Liver (tissue), 9 donors: ENCODE data around the gene ITPA. TPM values are rescaled to one million over a fixed set of nuclear protein-coding genes. Genes with fewer than 3 reads are reported as not detected.

Experiments
- DNase-seq: peaks from one replicate; pipeline ENCODE4 v3.0.0-alpha.2; 2017; ENCODE audit warnings: low spot score
- H3K27ac ChIP-seq, 2 donors: one replicate each; pipeline ENCODE4 v1.7.0; 2013; ENCODE audit warnings: inconsistent platforms in 2 of 2, low read length in 2 of 2, control low read depth in 1 of 2, low read depth in 1 of 2, mild to moderate bottlenecking in 1 of 2
- H3K27me3 ChIP-seq, 4 donors: one replicate each; pipeline versions ENCODE4 v1.6.1 to v1.7.0; 2013; ENCODE audit warnings: low read length in 3 of 4, inconsistent platforms in 1 of 4, mild to moderate bottlenecking in 1 of 4, moderate library complexity in 1 of 4; ENCODE audit not compliant: control insufficient read depth in 4 of 4, insufficient read depth in 4 of 4
- H3K36me3 ChIP-seq, 4 donors: one replicate each; pipeline versions ENCODE4 v1.6.1 to v1.7.0; 2013; ENCODE audit warnings: low read length in 3 of 4, mild to moderate bottlenecking in 3 of 4, low read depth in 1 of 4, moderate library complexity in 1 of 4; ENCODE audit not compliant: control insufficient read depth in 4 of 4, insufficient read depth in 3 of 4
- H3K4me1 ChIP-seq, 4 donors: one replicate each; pipeline versions ENCODE4 v1.6.1 to v1.7.0; 2013; ENCODE audit warnings: low read length in 3 of 4, mild to moderate bottlenecking in 3 of 4, moderate library complexity in 1 of 4; ENCODE audit not compliant: control insufficient read depth in 4 of 4, insufficient read depth in 4 of 4
- H3K4me3 ChIP-seq, 3 donors: one replicate each; pipeline versions ENCODE4 v1.6.1 to v1.7.0; 2013; ENCODE audit warnings: low read length in 3 of 3, control low read depth in 1 of 3, low read depth in 1 of 3, mild to moderate bottlenecking in 1 of 3
- H3K9ac ChIP-seq, 2 donors: one replicate each; pipeline ENCODE4 v1.7.0; 2013; ENCODE audit warnings: low read length in 2 of 2, mild to moderate bottlenecking in 2 of 2, moderate library complexity in 2 of 2, control low read depth in 1 of 2, low read depth in 1 of 2
- H3K9me3 ChIP-seq, 4 donors: one replicate each; pipeline versions ENCODE4 v1.6.1 to v1.7.0; 2013; ENCODE audit warnings: low read length in 3 of 4; ENCODE audit not compliant: control insufficient read depth in 4 of 4
- CTCF ChIP-seq: fragments of 150-350 bp; IDR thresholded peaks from 2 replicates; pipeline ENCODE4 v1.5.1; 2017; ENCODE audit warnings: improper control_type of control experiment, low read depth, low read length; ENCODE audit not compliant: missing input control
- EGR1 ChIP-seq, 2 donors: IDR thresholded peaks; 2 replicates each; pipeline ENCODE4 v1.6.1; 2016 to 2018; ENCODE audit warnings: antibody characterized with exemption in 2 of 2, low read depth in 2 of 2
- FOXA1 ChIP-seq: IDR thresholded peaks from 2 replicates; pipeline ENCODE4 v1.6.1; 2016; ENCODE audit warnings: antibody characterized with exemption
- FOXA2 ChIP-seq: IDR thresholded peaks from 2 replicates; pipeline ENCODE4 v1.6.1; 2016; ENCODE audit warnings: antibody characterized with exemption
- HNF4A ChIP-seq, 2 donors: conservative IDR thresholded peaks; 2 replicates each; pipeline ENCODE4 v1.6.1; 2016; ENCODE audit warnings: antibody characterized with exemption in 2 of 2, mild to moderate bottlenecking in 2 of 2
- HNF4G ChIP-seq: IDR thresholded peaks from 2 replicates; pipeline ENCODE4 v1.6.1; 2016; ENCODE audit warnings: antibody characterized with exemption
- JUND ChIP-seq, 2 donors: IDR thresholded peaks; 2 replicates each; pipeline ENCODE4 v1.6.1; 2016; ENCODE audit warnings: antibody characterized with exemption in 2 of 2
- MAX ChIP-seq: IDR thresholded peaks from 2 replicates; pipeline ENCODE4 v1.6.1; 2016; ENCODE audit warnings: antibody characterized with exemption
- NR2F2 ChIP-seq: IDR thresholded peaks from 2 replicates; pipeline ENCODE4 v1.6.1; 2016; ENCODE audit warnings: antibody characterized with exemption
- RXRA ChIP-seq, 2 donors: IDR thresholded peaks; 2 replicates each; pipeline ENCODE4 v1.6.1; 2017 to 2018; ENCODE audit warnings: antibody characterized with exemption in 2 of 2, mild to moderate bottlenecking in 1 of 2
- SP1 ChIP-seq: IDR thresholded peaks from 2 replicates; pipeline ENCODE4 v1.6.1; 2018; ENCODE audit warnings: antibody characterized with exemption, mild to moderate bottlenecking
- TAF1 ChIP-seq: conservative IDR thresholded peaks from 2 replicates; pipeline ENCODE4 v1.6.1; 2016; ENCODE audit warnings: antibody characterized with exemption, mild to moderate bottlenecking
- YY1 ChIP-seq: IDR thresholded peaks from 2 replicates; pipeline ENCODE4 v1.6.1; 2016; ENCODE audit warnings: antibody characterized with exemption, mild to moderate bottlenecking
- WGBS: extraction: QIAGEN DNeasy Blood & Tissue Kit; methylation state at CpG from one replicate; pipeline ENCODE4 v1.1.7; 2013; 5-methylcytosine and 5-hydroxymethylcytosine counted together
- polyA plus RNA-seq, 2 donors: library from polyadenylated mRNA; stranded (reverse) in 1 of 2; unstranded in 1 of 2; fragments of 200-250 nt in 1 of 2; fragments of >200 nt in 1 of 2; fragmentation: Nextera tagmentation in 1 of 2; extraction: Ambion mirVana in 1 of 2; gene quantifications; one replicate each; pipeline versions ENCODE4 v1.2.1 to v1.2.3, GENCODE V29; 2013 to 2015
- total RNA-seq, 2 donors: library from RNA; depleted of rRNA; stranded (reverse); fragments of >200 nt; gene quantifications; one replicate each; pipeline ENCODE4 v1.2.3, GENCODE V29; 2014
- TF ChIP-seq, protein P1 (sequence below): IDR thresholded peaks from 2 replicates; pipeline ENCODE4 v1.6.1; 2016; ENCODE audit warnings: antibody characterized with exemption, mild to moderate bottlenecking
- TF ChIP-seq, protein P2 (sequence below): IDR thresholded peaks from 2 replicates; pipeline ENCODE4 v1.6.1; 2016; ENCODE audit warnings: antibody characterized with exemption
- donor health status: healthy.
- donor health status: healthy.
- donor health status: healthy.
- donor health status: healthy.
- donor health status: healthy.

ITPA gene
- total and polyA plus RNA-seq, 4 donors: 14.4 to 39.8 (median 19.7) TPM

- H3K27ac ChIP-seq: peak within 1 kb of the TSS; percentile 75 to 83
- whole genome bisulfite sequencing: 2% methylated on average over 62 of the region's 62 CpGs
- peak within 1 kb of the TSS; percentile 63 to 90 for H3K9ac ChIP-seq
- H3K4me3 ChIP-seq: peak within 1 kb of the TSS; percentile 81 to 90 (median 88)
- no peaks in the 10 kb centered on the region for H3K9me3 ChIP-seq
- no peaks in the 10 kb centered on the region for H3K27me3 ChIP-seq
- no peak for TF ChIP-seq EGR1 (IDR thresholded peaks at IDR 0.05; ENCODE audit: low read depth in 2 of 2)
- DNase-seq: peak; percentile 62
- peaks cover 6 to 24% (median 18%) of the 10 kb centered on the region in 4 donors for H3K4me1 ChIP-seq
- no peaks in the 10 kb centered on the region for H3K36me3 ChIP-seq
Measured at GRCh38 chr20:3172933-3173609, 36.2 kb upstream of the ITPA start, which contains the start of gene LZTS3. LZTS3 (minus strand) TSS chr20:3173549; CDS start chr20:3167163, 6,386 bp downstream.

- H3K4me3 ChIP-seq: peak overlapping the region; percentile 81 to 90 (median 88)
- H3K36me3 ChIP-seq: no peaks in the 10 kb centered on the region
- H3K9ac ChIP-seq: peak overlapping the region; percentile 27 to 90
- DNase-seq: peak; percentile 91
- under 1% methylated on average over 84 of the region's 84 CpGs for WGBS
- TF ChIP-seq CTCF (no peak), FOXA1 (no peak), RXRA (IDR thresholded peaks at IDR 0.05) (peak in 1 of 2 donors; percentile 57), HNF4A (conservative IDR thresholded peaks at IDR 0.05) (peak; percentile 79 to 93), MAX (no peak), JUND (IDR thresholded peaks at IDR 0.05) (no peak), HNF4G (peak; percentile 33), YY1 (no peak), NR2F2 (no peak), FOXA2 (no peak), EGR1 (IDR thresholded peaks at IDR 0.05; ENCODE audit: low read depth in 2 of 2) (no peak), SP1 (peak; percentile 45), TAF1 (peak; percentile 44)
- TF ChIP-seq, protein P1, sequence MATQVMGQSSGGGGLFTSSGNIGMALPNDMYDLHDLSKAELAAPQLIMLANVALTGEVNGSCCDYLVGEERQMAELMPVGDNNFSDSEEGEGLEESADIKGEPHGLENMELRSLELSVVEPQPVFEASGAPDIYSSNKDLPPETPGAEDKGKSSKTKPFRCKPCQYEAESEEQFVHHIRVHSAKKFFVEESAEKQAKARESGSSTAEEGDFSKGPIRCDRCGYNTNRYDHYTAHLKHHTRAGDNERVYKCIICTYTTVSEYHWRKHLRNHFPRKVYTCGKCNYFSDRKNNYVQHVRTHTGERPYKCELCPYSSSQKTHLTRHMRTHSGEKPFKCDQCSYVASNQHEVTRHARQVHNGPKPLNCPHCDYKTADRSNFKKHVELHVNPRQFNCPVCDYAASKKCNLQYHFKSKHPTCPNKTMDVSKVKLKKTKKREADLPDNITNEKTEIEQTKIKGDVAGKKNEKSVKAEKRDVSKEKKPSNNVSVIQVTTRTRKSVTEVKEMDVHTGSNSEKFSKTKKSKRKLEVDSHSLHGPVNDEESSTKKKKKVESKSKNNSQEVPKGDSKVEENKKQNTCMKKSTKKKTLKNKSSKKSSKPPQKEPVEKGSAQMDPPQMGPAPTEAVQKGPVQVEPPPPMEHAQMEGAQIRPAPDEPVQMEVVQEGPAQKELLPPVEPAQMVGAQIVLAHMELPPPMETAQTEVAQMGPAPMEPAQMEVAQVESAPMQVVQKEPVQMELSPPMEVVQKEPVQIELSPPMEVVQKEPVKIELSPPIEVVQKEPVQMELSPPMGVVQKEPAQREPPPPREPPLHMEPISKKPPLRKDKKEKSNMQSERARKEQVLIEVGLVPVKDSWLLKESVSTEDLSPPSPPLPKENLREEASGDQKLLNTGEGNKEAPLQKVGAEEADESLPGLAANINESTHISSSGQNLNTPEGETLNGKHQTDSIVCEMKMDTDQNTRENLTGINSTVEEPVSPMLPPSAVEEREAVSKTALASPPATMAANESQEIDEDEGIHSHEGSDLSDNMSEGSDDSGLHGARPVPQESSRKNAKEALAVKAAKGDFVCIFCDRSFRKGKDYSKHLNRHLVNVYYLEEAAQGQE: no peak
- TF ChIP-seq, protein P2, sequence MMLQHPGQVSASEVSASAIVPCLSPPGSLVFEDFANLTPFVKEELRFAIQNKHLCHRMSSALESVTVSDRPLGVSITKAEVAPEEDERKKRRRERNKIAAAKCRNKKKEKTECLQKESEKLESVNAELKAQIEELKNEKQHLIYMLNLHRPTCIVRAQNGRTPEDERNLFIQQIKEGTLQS: no peak
- H3K27ac ChIP-seq: peak overlapping the region; percentile 75 to 83
- H3K9me3 ChIP-seq: no peaks in the 10 kb centered on the region
- H3K4me1 ChIP-seq: peaks cover 6 to 24% (median 16%) of the 10 kb centered on the region in 4 donors
- H3K27me3 ChIP-seq: no peaks in the 10 kb centered on the region
Measured at GRCh38 chr20:3173610-3174441, 35.5 kb upstream of the ITPA start.
